ENCODE measurements around the gene MMP13. TPM values are rescaled to one million over a fixed set of nuclear protein-coding genes. Genes with fewer than 3 reads are reported as not detected.
"Not testable (repeated sequence)": the region's sequence is repeated elsewhere in the genome, so short reads cannot be mapped to it uniquely, and the experiment has no call there.

MMP13 gene
- not detected for polyA plus RNA-seq (ENCODE audit: insufficient read length in 3 of 3)

GRCh38 chr11:102955624-102956023 is at the start of gene MMP13:
Gene MMP13 (minus strand): TSS chr11:102955732. CDS start chr11:102955705, 27 bp downstream.
- DNase-seq (ENCODE audit: low read depth in 3 of 3, low spot score in 2 of 3): no peak

- not testable (repeated sequence) for DNase-seq (ENCODE audit: low read depth in 3 of 3, low spot score in 2 of 3)
Observed at GRCh38 chr11:103004234-103004633, 48.7 kb upstream of the MMP13 start.

- DNase-seq (ENCODE audit: low read depth in 3 of 3, low spot score in 2 of 3): no peak
Observed at GRCh38 chr11:102994105-102994504, 38.6 kb upstream of the MMP13 start.

GRCh38 chr11:102991776-102992175 is 36.2 kb upstream of the MMP13 start:
- no peak for DNase-seq (ENCODE audit: low read depth in 3 of 3, low spot score in 2 of 3)

- DNase-seq (ENCODE audit: low read depth in 3 of 3, low spot score in 2 of 3): no peak
Observed at GRCh38 chr11:102990145-102990544, 34.6 kb upstream of the MMP13 start.

- no peak for DNase-seq (ENCODE audit: low read depth in 3 of 3, low spot score in 2 of 3)
Observed at GRCh38 chr11:102989379-102990047, 34.0 kb upstream of the MMP13 start.

- DNase-seq (ENCODE audit: low read depth in 3 of 3, low spot score in 2 of 3): no peak
Observed at GRCh38 chr11:102986815-102987214, 31.3 kb upstream of the MMP13 start.

- DNase-seq (ENCODE audit: low read depth in 3 of 3, low spot score in 2 of 3): no peak
Observed at GRCh38 chr11:102985850-102986249, 30.3 kb upstream of the MMP13 start.

GRCh38 chr11:102983486-102983885 is 28.0 kb upstream of the MMP13 start:
- no peak for DNase-seq (ENCODE audit: low read depth in 3 of 3, low spot score in 2 of 3)

- no peak for DNase-seq (ENCODE audit: low read depth in 3 of 3, low spot score in 2 of 3)
Observed at GRCh38 chr11:102981324-102981910, 25.9 kb upstream of the MMP13 start.

- DNase-seq (ENCODE audit: low read depth in 3 of 3, low spot score in 2 of 3): no peak
Observed at GRCh38 chr11:102974552-102975280, 19.2 kb upstream of the MMP13 start.

GRCh38 chr11:102973698-102974097 is 18.2 kb upstream of the MMP13 start:
- not testable (repeated sequence) for DNase-seq (ENCODE audit: low read depth in 3 of 3, low spot score in 2 of 3)

GRCh38 chr11:102972853-102973252 is 17.3 kb upstream of the MMP13 start:
- no peak for DNase-seq (ENCODE audit: low read depth in 3 of 3, low spot score in 2 of 3)

GRCh38 chr11:102971766-102972165 is 16.2 kb upstream of the MMP13 start:
- DNase-seq (ENCODE audit: low read depth in 3 of 3, low spot score in 2 of 3): no peak

GRCh38 chr11:102967497-102967896 is 12.0 kb upstream of the MMP13 start:
- DNase-seq (ENCODE audit: low read depth in 3 of 3, low spot score in 2 of 3): no peak

- DNase-seq (ENCODE audit: low read depth in 3 of 3, low spot score in 2 of 3): no peak
Observed at GRCh38 chr11:102966011-102966410, 10.5 kb upstream of the MMP13 start.

- no peak for DNase-seq (ENCODE audit: low read depth in 3 of 3, low spot score in 2 of 3)
Observed at GRCh38 chr11:102964867-102965266, 9.3 kb upstream of the MMP13 start.

GRCh38 chr11:102957953-102958352 is 2.4 kb upstream of the MMP13 start:
- no peak for DNase-seq (ENCODE audit: low read depth in 3 of 3, low spot score in 2 of 3)

GRCh38 chr11:102950622-102951081 is 4.9 kb downstream of the MMP13 start:
- DNase-seq (ENCODE audit: low read depth in 3 of 3, low spot score in 2 of 3): no peak

- DNase-seq (ENCODE audit: low read depth in 3 of 3, low spot score in 2 of 3): no peak
Observed at GRCh38 chr11:102946237-102946636, 9.3 kb downstream of the MMP13 start.

GRCh38 chr11:102940714-102941588 is 14.6 kb downstream of the MMP13 start:
- peak in 2 of 3 donors; percentile 62 to 67 for DNase-seq (ENCODE audit: low read depth in 3 of 3, low spot score in 2 of 3)
